Superior temporal gyrus (tissue), 1 donor: Measurements from ENCODE around the gene CCT3.
A peak's percentile ranks its signal among the peaks of the same experiment; 100 is the strongest.
"Not testable (repeated sequence)": the region's sequence is repeated elsewhere in the genome, so short reads cannot be mapped to it uniquely, and the experiment has no call there.

Experiments
- DNase-seq: peaks from one replicate; pipeline ENCODE4 v3.0.0-alpha.2; 2016; ENCODE audit errors: extremely low spot score

CCT3 gene

DNA sequence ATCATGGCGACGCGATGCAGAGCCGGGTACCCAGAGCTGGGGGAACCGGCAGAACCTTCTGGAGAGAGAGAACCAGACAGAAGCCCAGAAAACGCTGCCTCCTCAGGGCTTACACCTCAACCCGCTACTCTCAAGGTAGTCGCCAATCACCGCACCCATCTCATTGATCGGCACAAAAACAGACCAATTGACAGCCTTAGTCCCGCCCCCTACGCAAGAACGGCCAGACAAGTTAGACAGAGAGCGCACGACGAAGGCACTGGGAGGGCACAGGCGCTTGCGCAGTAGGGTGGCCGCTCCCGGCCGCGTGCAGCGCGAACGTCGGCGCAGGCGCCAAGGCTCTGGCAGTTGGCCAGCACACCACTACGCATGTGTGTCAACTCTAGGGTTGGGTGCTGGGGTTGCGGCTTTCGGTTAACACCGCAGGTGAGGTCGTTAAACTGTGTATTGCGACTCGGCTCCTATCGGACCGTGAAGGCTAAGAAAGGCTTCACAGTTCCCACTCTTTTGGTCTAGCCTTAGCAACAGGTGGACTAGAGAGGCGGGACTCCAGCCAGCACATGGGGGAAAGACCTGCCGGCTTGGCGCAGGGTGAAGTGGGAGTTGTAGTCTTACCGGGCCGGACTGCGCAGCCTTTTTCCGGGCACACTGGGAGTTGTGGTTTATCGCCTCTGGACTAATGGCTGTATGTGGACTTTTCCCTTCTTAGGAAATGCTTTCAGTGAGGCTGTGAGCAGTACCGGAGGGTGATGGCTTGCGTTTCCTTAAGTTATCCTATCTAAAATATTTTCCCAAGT lies at the start of gene CCT3, which contains the start of gene TSACC:
Gene CCT3, minus strand, starts transcription at position 113 of the 797 bp plus-strand sequence. Its CDS starts 108 bp downstream, at position 5.
Gene TSACC, plus strand, starts transcription at position 347 of the 797 bp plus-strand sequence. CDS start 1,232 bp downstream, outside the sequence.
- DNase-seq, result peak; percentile 99

DNA sequence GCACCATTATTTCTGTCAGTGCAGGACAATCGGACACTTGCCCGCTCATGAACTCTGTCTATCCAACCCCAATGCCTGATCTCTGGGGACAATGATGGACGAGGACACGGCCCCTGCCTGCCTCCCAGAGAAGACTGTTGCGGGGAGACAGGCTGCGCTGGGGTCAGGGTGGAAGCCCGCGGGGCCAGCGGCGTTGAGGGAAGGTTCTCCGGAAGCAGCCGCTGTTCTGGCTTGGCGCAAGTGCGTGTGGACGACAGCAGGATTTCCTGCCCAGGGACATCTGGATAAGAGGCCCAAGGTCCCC lies 49.7 kb upstream of the CCT3 start:
- no peak for DNase-seq

DNA sequence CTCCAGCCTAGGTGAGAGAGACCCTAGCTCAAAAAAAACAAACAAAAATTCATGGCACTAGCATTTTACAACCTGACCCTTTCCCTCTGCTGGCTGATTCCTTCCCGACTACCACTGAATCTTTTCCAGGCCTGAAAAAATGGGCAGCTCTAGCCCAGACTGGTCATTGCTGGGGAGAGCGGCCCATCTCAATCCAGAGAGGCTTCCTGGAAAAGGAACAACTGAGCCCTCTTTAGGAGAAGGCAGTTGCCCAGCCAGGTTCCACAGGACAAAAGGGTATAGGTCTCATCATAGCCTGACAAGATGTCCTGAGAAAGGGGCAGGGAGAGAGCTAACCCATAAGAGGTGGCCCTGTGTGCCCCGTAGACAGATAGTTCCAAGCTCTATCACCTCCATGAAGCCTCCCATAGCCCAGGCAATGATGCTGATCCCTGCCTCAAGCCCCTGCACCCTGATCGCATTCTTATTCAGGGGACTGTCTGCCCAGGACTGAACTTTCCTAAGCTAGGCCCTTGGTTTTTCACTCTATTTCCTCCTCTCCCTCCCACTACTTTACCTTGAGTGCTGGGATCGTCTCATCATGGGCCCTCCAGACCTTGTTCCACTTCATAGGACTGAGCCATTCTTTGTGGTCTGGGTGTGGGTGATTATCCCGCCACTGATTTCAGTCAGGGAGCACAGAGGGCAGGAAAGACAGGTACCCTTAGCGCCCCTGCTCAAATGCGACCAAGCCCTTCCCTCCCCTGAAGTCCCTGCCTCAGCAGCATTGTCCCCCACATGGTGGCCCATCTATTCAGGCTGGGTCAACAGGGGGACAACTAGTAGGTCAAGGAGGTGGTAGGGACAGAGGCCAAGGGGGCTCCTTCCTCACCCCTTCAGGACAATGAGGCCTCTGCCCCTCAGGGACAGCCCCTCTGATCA lies 49.1 kb upstream of the CCT3 start:
- DNase-seq, result peak; percentile 17

- DNase-seq, result no peak
These were observed 48.2 kb upstream of the CCT3 start for GRCh38 chr1:156386134-156386901.

- peak; percentile 93 for DNase-seq
These were observed 47.5 kb upstream of the CCT3 start for GRCh38 chr1:156385534-156386031.

DNA sequence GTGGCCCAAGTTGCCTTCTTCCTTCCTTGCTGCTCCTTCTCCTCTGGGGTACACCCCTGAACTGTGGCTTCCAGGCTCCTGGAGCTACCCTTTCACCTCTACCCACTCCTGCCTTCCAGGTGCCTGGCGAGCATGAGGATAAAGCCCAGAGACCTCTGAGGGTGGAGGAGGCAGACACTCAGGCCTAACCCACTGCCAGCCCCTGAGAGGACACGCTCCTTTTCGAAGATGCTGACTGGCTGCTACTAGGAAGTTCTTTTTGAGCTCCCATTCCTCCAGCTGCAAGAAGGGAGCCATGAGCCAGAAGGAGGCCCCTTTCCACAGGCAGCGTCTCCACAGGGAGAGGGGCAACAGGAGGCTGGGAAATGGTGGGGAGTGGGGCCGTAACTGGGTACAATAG lies 46.6 kb upstream of the CCT3 start:
- DNase-seq, result no peak

DNA sequence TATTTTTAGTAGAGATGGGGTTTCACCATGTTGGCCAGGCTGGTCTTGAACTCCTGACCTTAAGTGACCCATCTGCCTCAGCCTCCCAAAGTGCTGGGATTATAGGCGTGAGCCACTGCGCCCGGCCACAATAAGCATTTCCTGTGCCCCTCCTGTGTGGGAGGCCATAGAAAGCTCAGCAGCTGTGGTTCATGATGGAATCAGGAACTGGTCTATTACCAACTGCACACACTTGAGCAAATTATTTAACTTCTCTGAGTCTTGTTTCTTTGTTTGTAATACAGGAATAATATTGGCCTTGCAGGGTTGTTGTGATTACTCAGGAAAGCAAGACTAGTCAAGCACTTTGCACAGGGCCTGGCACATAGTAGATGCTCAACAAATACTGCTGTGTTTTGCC lies 45.9 kb upstream of the CCT3 start:
- DNase-seq, result no peak

GRCh38 chr1:156383023-156383422 lies 44.9 kb upstream of the CCT3 start:
- peak; percentile 90 for DNase-seq

- DNase-seq, result no peak
These were observed 44.5 kb upstream of the CCT3 start for GRCh38 chr1:156382561-156382960.

- DNase-seq, result no peak
These were observed 41.5 kb upstream of the CCT3 start for GRCh38 chr1:156379420-156380165.

GRCh38 chr1:156378557-156378956 lies 40.5 kb upstream of the CCT3 start:
- no peak for DNase-seq

GRCh38 chr1:156376958-156377919 lies 39.1 kb upstream of the CCT3 start:
- no peak for DNase-seq

GRCh38 chr1:156376146-156376545 lies 38.1 kb upstream of the CCT3 start:
- no peak for DNase-seq

GRCh38 chr1:156373546-156373945 lies 35.5 kb upstream of the CCT3 start:
- no peak for DNase-seq

GRCh38 chr1:156372876-156373275 lies 34.8 kb upstream of the CCT3 start:
- DNase-seq, result no peak

DNA sequence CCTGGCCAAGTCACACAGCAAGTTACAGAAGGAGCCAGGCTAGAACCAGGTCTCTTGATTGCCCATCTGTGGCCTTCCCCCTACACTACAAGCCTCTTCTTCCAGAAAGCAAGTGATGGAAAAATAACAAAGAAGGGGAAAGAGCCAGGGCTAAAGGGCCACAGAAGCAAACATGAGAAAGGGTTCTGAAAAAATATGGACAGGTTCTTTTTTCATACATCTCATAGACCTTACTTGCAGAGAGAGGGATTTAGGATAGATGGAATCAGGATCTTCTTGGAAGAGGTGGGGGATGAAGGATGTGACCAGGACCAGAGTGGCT lies 34.1 kb upstream of the CCT3 start:
- DNase-seq, result no peak

GRCh38 chr1:156371553-156372264 lies 33.6 kb upstream of the CCT3 start:
- DNase-seq, result no peak

DNA sequence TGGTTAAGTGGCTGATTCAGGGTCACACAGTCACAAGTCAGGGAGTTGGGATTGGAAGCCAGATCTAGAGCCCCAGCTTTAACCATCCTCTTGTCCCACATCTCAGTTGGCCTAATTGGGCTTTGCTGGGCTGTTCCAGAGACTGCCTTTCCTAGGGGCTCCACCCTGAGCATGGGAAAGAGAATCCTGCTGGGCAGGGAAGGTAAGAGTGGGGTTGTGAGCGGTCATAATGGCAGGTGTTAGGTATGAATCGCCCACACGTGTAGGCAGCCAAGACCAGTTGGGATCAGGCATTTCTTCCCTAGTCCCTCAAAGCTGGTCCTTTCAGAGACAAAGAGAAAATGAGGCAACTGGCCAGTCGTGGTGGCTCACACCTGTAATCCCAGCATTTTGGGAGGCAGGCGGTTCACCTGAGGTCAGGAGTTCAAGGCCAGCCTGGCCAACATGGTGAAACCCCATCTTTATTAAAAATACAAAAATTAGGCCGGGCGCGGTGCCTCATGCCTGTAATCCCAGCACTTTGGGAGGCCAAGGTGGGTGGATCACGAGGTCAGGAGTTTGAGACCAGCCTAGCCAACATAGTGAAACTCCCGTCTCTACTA lies 31.7 kb upstream of the CCT3 start:
- DNase-seq, result not testable (repeated sequence)
